Cardiac muscle cell (in vitro differentiated cells and primary cell): ENCODE data around the gene PSME2. TPM values are rescaled to one million over a fixed set of nuclear protein-coding genes. Genes with fewer than 3 reads are reported as not detected.

ENCODE experiments used
- DNase-seq, 2 donors: peaks; one replicate each; pipeline versions ENCODE4 v3.0.0 to v3.0.0-alpha.2; 2010 to 2017; ENCODE audit warnings: low read depth in 1 of 2, low spot score in 1 of 2
- H3K27ac ChIP-seq: fragments of 200-600 bp; sonication (generic); 2 replicates; pipeline ENCODE4 v1.5.1; 2016
- H3K27me3 ChIP-seq: fragments of 200-600 bp; sonication (generic); 2 replicates; pipeline ENCODE4 v1.6.0; 2016; ENCODE audit warnings: control low read depth
- H3K36me3 ChIP-seq: fragments of 200-600 bp; sonication (generic); 2 replicates; pipeline ENCODE4 v1.5.1; 2016; ENCODE audit warnings: control low read depth
- H3K4me1 ChIP-seq: fragments of 200-600 bp; sonication (generic); 2 replicates; pipeline ENCODE4 v1.8.1; 2017; ENCODE audit warnings: low read depth, mild to moderate bottlenecking, mixed run types
- H3K4me3 ChIP-seq: fragments of 200-600 bp; sonication (generic); 2 replicates; pipeline ENCODE4 v1.5.1; 2016; ENCODE audit warnings: mild to moderate bottlenecking
- H3K9me3 ChIP-seq: fragments of 200-600 bp; sonication (generic); 2 replicates; pipeline ENCODE4 v1.5.1; 2017; ENCODE audit warnings: low read depth, mild to moderate bottlenecking, control low read depth
- polyA plus RNA-seq: library from polyadenylated mRNA; unstranded; fragments of >200 nt; fragmentation: Nextera tagmentation; extraction: Ambion mirVana; gene quantifications from 2 replicates; pipeline ENCODE4 v1.2.1, GENCODE V29; 2016
- total RNA-seq: library from RNA; depleted of rRNA; stranded (reverse); fragments of >200 nt; gene quantifications from 2 replicates; pipeline ENCODE4 v1.2.3, GENCODE V29; 2016
- TF ChIP-seq, protein P1 (sequence below): IDR thresholded peaks from 2 replicates; pipeline ENCODE4 v1.5.1; 2012; ENCODE audit warnings: low read depth, mild to moderate bottlenecking, low read length

PSME2 gene
- total and polyA plus RNA-seq, 2 experiments from 2014 or later, result 92.3 to 331 TPM

GRCh38 chr14:24155100-24155499, 8.7 kb upstream of the PSME2 start:
- Histone ChIP-seq H3K27me3 (no peaks in the 10 kb centered on the region), H3K36me3 (peaks cover 61% of the 10 kb centered on the region), H3K9me3 (no peaks in the 10 kb centered on the region), H3K4me1 (no peaks in the 10 kb centered on the region), H3K27ac (no peak overlapping the region), H3K4me3 (no peak overlapping the region)
- TF ChIP-seq, protein P1, sequence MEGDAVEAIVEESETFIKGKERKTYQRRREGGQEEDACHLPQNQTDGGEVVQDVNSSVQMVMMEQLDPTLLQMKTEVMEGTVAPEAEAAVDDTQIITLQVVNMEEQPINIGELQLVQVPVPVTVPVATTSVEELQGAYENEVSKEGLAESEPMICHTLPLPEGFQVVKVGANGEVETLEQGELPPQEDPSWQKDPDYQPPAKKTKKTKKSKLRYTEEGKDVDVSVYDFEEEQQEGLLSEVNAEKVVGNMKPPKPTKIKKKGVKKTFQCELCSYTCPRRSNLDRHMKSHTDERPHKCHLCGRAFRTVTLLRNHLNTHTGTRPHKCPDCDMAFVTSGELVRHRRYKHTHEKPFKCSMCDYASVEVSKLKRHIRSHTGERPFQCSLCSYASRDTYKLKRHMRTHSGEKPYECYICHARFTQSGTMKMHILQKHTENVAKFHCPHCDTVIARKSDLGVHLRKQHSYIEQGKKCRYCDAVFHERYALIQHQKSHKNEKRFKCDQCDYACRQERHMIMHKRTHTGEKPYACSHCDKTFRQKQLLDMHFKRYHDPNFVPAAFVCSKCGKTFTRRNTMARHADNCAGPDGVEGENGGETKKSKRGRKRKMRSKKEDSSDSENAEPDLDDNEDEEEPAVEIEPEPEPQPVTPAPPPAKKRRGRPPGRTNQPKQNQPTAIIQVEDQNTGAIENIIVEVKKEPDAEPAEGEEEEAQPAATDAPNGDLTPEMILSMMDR, result no peak
- DNase-seq, result no peak

DNA sequence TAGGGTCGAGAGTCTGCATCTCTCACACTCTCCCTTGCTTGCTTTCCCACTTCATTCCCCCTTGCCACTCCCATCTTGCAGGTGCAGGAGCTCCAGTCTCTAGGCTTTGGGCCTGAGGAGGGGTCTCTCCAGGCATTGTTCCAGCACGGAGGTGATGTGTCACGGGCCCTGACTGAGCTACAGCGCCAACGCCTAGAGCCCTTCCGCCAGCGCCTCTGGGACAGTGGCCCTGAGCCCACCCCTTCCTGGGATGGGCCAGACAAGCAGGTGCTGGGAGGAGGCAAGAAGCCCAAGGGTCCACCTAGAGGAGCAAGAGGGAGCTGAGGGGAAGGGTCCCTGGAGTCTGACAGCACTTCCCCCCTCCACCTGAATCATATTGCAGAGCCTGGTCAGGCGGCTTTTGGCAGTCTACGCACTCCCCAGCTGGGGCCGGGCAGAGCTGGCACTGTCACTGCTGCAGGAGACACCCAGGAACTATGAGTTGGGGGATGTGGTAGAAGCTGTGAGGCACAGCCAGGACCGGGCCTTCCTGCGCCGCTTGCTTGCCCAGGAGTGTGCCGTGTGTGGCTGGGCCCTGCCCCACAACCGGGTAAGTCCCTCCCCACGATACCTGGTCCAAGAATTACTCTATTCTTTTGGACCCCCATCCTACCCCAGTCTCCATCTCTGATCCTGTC, 5.1 kb upstream of the PSME2 start:
- Histone ChIP-seq H3K9me3 (no peaks in the 10 kb centered on the region), H3K27me3 (no peaks in the 10 kb centered on the region), H3K27ac (no peak overlapping the region), H3K4me1 (peaks cover 4% of the 10 kb centered on the region), H3K4me3 (no peak overlapping the region), H3K36me3 (peaks cover 45% of the 10 kb centered on the region)
- no peak for DNase-seq
- TF ChIP-seq, protein P1, result no peak

GRCh38 chr14:24150993-24151392, 4.6 kb upstream of the PSME2 start:
- no peak overlapping the region for H3K27ac ChIP-seq
- peaks cover 4% of the 10 kb centered on the region for H3K4me1 ChIP-seq
- DNase-seq, result no peak
- no peaks in the 10 kb centered on the region for H3K27me3 ChIP-seq
- H3K4me3 ChIP-seq, result no peak overlapping the region
- peaks cover 41% of the 10 kb centered on the region for H3K36me3 ChIP-seq
- TF ChIP-seq, protein P1, result no peak
- H3K9me3 ChIP-seq, result no peaks in the 10 kb centered on the region

GRCh38 chr14:24150567-24150966, 4.2 kb upstream of the PSME2 start:
- Histone ChIP-seq H3K4me3 (no peak overlapping the region), H3K27ac (no peak overlapping the region), H3K4me1 (peaks cover 8% of the 10 kb centered on the region), H3K36me3 (peaks cover 37% of the 10 kb centered on the region), H3K27me3 (no peaks in the 10 kb centered on the region), H3K9me3 (no peaks in the 10 kb centered on the region)
- DNase-seq, result no peak
- TF ChIP-seq, protein P1, result no peak

DNA sequence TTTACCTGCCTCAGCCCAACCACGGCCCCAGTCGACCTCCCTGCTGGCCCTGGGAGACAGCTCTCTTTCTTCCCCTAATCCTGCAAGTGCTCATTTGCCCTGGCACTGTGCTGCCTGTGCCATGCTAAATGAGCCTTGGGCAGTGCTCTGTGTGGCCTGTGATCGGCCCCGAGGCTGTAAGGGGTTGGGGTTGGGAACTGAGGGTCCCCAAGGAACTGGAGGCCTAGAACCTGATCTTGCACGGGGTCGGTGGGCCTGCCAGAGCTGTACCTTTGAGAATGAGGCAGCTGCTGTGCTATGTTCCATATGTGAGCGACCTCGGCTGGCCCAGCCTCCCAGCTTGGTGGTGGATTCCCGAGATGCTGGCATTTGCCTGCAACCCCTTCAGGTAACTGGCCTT, 3.7 kb upstream of the PSME2 start:
- H3K36me3 ChIP-seq, result peaks cover 32% of the 10 kb centered on the region
- no peak overlapping the region for H3K4me3 ChIP-seq
- TF ChIP-seq, protein P1, result no peak
- H3K27ac ChIP-seq, result no peak overlapping the region
- H3K27me3 ChIP-seq, result no peaks in the 10 kb centered on the region
- H3K9me3 ChIP-seq, result no peaks in the 10 kb centered on the region
- H3K4me1 ChIP-seq, result peaks cover 10% of the 10 kb centered on the region
- no peak for DNase-seq
